IPS-18c (cell line): ENCODE data around the gene WDR26.
"Not testable (repeated sequence)": the region's sequence is repeated elsewhere in the genome, so short reads cannot be mapped to it uniquely, and the experiment has no call there.

Experiments used
- H3K4me3 ChIP-seq: 2 replicates; pipeline ENCODE4 v1.7.0; 2013; ENCODE audit warnings: low read depth, mild to moderate bottlenecking, low read length, moderate library complexity; ENCODE audit not compliant: insufficient read depth
- H3K9me3 ChIP-seq: one replicate; pipeline ENCODE4 v1.6.1; 2013; ENCODE audit warnings: mild to moderate bottlenecking, low read length, moderate library complexity; ENCODE audit not compliant: control insufficient read depth, insufficient read depth

Gene WDR26

DNA sequence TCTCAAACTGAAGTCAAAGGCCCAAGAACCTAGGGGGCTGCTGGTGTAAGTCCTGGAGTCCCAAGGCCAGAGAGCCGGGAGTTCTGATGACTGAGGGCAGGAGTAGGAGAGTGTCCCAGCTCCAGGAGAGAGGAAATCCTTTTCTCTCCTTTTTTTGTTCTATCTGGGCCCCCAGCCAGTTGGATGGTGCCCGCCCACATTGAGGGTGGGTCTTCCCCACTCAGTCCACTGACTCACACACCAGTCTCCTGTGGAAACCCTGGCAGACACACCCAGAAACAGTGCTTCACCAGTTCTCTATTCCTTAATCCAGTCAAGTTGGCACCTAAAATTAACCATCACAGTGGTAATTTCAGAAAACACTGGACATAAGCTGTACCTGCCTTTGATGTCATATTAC lies 12.7 kb upstream of the WDR26 start:
- no peak overlapping the region for H3K4me3 ChIP-seq
- no peaks in the 10 kb centered on the region for H3K9me3 ChIP-seq

DNA sequence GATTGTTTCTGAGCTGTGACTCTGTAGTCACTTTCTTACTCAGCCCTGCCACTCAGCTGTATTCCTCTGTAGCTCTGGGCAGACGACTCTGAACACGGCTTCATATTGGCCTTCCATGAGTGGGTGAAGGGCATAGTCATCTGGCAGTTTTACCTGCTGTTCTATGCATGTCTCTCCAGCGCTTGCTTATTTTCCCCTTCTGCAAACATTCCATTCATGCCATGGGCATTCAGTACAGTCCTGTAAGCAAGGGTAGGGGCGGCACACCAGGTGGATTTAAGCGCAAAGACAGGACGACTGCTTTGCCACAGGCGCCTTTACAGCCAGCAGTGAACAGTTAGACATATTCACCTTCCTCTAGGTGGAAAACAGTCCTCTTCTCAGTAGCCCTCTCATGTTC lies 4.4 kb upstream of the WDR26 start:
- no peaks in the 10 kb centered on the region for H3K9me3 ChIP-seq
- no peak overlapping the region for H3K4me3 ChIP-seq

DNA sequence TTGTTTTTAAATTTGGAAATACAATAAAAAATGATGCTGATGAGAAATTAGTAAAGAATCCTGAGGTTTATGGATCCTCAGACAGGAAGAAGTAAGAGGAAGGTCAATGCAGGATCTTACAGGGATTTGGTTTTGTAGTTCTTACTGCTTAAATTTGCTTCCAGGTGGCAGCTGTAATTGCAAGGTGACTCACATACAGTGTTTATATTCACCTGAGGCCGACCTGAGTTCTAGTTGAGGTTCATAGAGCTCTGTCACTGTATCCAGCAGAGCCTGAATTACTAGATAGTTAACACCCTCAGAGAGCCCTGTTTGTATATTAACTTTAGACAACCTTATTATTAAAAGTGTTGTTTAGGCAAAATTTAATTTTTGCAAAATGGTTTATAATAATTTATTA lies 1.4 kb upstream of the WDR26 start:
- no peak overlapping the region for H3K4me3 ChIP-seq
- H3K9me3 ChIP-seq = no peaks in the 10 kb centered on the region

DNA sequence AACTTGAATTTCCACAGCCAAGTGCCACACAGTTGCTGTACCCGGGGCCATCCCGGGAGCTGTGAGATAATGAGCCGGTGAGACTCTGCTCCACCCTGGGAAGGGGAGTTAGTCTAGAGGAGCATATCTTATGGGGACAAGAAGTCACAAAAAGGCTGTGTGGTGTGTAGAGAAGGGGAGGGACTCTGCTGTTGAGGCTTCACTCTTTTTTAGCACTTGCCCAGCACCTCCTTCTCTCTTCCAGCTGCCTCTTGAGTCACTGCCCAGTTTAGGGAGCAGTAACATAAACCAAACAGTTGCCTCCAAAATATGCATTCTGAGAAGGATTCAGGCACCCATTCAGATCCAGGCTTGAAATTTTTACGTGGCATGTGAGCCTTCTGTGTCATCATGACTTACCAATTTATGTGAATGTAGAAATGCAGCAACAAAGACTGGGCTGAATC lies 744 bp upstream of the WDR26 start:
- Histone ChIP-seq H3K9me3 (no peaks in the 10 kb centered on the region), H3K4me3 (peak overlapping the region; percentile 71)

DNA sequence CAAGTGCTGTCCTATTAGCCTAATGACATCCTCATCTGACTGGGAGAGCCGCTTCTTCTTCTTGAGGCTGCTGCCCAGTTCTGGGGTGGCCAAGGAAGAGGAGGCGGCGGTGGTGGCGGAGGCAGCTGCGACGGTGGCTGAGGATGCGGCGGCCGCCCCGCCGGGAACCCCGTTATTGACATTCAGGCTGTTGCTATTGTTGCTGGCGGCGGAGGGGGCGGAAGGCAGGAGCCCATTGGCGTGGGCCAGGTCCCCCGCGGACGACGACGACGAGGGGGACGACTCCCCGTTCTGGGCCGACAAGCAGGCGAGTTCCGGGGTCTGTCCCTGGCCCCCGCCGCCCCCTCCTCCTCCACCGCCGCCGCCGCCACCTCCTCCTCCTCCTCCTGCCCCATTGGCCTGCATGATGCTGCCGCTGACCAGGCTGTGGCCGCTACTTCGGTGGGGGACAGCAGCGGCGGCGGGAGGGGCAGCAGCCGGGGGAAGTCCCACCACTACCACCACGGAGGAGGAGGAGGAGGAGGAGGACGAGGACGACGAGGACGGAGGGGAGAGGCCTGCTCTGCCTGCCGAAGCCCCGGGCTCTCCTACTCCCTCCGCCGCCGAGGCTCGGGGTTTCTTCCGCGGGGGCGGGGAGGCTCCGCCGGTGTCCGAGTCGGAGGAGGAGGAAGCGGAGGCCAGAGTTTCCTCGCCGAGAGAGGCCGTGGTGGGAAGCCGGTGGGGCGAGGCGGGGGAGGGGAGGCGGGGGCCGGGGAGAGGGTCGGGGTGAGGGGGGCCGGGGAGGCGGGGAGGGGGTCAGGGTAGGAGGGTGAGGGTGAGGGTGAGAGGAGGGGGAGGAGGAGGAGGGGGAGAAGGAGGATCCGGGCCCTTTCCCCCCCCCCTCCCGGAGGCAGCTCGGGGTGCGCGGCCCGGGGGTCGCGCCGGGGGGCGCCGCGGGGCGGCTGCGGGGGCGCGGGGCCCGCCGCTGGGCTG lies 610 bp downstream of the WDR26 start:
- H3K4me3 ChIP-seq = peak overlapping the region; percentile 65

DNA sequence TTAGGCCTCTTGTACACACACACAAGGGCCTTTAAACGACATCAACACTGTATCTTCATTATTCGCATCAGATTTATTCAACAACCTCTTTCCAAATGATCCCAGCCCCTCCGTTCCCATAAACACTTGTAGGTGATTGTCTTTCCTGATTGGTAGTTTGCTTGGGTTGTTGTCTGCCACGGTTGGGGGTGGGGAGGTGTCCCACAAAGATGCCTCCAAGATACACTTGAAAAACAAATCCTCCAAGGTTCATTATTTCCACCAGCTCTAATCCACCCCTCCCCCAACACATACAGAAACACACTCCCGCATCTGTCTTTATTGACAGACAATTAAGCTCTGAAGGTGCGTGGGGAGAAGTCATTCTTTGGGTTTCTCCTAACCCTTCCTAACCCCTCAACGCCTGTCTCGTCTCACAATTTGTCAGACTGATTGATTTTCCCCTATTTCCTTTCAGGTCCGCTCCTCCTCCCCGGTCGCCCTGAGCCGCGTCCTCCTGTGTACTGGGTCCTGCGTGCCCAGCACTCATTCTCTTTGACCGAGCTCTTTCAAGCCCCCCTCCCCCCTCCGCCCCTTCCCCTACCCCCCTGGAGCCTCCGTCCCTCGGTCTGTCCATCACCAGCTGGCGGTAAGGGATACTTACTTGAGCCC lies 1.4 kb downstream of the WDR26 start:
- peak overlapping the region; percentile 65 for H3K4me3 ChIP-seq
- H3K9me3 ChIP-seq = no peaks in the 10 kb centered on the region

More for the DNA sequence above, 610 bp downstream of the WDR26 start:
- H3K9me3 ChIP-seq = no peaks in the 10 kb centered on the region

DNA sequence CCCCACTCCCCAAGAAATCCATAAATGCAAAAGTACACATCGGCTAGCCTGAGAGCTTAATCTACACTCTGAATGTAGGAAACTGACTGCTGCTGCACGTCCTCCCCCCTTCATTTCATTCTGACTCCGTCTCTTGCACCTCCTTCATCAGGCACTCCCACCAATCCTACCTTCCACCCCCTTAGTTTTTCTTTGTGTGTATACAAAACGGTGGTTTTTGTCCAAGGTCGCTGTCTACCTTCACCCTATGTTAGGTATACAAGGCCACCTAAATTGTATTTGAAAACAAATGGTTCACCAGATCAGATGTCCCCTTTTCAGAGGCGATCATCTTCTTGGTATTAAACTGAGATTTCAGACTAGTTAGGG lies 1.9 kb downstream of the WDR26 start:
- H3K9me3 ChIP-seq = no peaks in the 10 kb centered on the region
- peak overlapping the region; percentile 65 for H3K4me3 ChIP-seq

DNA sequence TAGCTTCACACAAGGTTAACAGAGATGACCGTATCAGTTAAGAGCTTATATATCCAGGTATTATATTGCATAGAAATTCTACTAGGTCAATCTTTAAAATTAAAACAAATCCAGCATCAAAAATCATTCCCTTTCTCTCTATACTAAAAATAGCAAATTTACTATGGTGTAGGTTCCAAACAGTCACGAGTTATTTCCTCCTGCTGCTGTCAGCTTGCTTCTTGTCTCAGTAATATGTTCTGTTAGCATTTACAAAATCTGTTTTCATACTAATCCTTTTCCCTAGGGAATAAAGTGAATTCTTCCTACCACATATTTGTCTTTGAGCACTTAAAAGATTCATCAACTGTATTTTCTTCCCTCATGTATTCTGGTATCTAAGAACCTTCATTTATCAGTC lies 2.5 kb downstream of the WDR26 start:
- Histone ChIP-seq H3K9me3 (no peaks in the 10 kb centered on the region), H3K4me3 (no peak overlapping the region; the same call in 1 of the 2 replicates)

DNA sequence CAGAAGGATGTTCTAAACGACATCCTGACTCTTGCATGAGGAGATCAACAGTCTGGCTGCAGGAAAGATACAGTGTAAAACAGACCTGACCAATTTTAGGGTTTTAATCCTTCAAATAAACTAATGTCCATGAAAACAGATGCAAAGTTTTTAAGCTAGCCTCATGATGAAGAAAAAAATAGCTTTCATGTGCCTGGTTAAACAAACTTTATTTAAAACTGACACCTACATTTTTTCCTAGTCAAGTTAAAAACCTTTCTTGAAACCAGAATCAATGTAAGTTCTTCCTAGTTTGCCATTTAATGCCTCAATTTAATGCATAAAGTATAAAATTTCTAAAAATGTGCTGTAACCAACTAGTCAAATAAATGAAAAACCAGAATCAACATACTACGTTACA lies 2.9 kb downstream of the WDR26 start:
- no peak overlapping the region for H3K4me3 ChIP-seq
- H3K9me3 ChIP-seq = no peaks in the 10 kb centered on the region

DNA sequence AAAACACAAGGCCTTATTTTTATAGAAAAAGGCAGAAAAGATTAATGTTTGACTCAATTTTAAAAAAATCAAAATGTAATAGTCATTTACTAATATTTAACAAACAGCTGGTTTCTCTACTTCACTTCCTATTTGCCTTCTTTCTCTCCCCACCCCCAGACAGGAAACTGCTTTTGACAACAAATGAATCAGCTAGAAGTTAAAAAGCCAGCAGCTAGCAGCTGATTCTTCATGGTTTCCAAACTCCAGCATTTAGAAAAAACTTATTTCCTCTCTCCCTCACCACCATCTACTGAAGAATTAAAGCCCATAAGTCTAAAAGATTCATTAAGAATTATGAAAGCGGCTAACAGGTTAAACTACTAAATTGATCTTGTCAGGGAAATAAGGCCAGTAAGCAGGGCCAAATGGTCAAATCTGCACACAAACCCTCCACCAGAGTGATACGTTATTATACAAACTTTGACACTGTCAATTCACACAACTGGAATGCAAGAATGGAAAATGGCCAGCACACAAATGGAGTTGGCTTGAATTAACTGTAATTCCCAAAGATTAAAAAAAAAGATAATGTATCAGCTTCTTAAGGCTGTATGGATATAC lies 4.0 kb downstream of the WDR26 start:
- H3K4me3 ChIP-seq = no peak overlapping the region
- H3K9me3 ChIP-seq = no peaks in the 10 kb centered on the region

DNA sequence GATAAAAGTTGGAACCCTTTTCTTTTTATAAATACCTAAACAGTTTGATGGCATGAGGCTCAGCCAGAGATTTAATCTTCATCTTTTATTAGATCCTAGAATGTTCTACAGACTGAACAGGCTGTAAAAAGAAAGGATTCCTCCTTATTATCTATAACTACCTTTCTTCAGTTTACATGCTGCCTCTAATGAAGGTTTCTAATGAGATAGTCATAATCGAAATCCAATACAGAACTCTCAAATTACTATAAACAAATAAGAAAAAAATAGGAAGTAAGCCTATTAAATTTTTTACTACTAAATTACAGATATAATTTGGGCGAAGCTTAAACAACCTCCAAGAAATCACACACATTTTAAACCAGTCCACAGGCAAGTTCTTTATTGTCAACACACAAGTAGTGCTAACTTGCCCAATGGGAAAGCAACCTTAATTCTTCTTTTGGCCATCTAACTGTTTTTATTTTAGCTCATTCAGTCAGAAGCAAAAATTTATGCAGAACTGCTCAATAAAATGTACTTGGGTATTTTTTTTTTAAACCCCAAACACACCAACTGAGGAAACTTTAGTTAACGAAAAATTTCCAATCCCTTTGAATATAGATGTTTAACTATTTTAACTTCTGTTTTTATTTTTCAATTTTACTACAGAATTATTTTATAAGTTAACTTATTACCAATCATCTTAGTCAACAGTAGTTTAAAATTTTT lies 4.8 kb downstream of the WDR26 start:
- Histone ChIP-seq H3K4me3 (no peak overlapping the region), H3K9me3 (no peaks in the 10 kb centered on the region)

DNA sequence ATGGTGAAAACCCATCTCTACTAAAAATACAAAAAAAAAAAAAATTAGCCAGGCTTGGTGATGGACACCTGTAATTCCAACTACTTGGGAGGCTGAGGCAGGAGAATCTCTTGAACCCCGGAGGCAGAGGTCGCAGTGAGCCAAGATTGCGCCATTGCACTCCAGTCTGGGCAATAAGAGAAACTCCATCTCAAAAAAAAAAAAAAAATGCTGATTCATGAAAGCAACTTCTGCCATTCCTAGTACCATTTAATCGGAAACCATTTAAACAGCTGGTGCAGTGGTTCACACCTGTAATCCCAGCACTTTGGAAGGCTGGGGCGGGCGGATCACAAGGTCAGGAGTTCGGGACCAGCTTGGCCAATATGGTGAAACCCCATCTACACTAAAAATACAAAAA lies 5.9 kb downstream of the WDR26 start:
- not testable (repeated sequence) for H3K4me3 ChIP-seq, H3K9me3 ChIP-seq

DNA sequence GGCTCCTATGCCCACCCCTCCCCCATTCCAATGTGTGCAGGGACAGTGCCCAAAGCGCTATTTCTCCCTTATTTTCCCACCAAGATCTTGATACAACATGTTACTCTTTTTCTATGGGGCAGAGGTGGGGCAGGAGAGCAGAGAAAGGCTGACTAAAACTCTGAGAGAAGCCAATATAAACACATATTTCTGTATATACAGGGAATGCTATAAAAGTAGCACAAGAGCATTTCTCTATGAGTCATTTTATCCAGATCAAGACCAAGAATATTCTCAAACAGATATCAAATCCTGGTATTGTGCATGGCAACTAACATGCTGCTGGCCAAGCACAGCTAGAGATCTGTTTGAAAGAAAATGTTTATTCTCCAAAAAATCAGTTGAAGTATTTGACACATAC lies 7.3 kb downstream of the WDR26 start:
- no peaks in the 10 kb centered on the region for H3K9me3 ChIP-seq
- no peak overlapping the region for H3K4me3 ChIP-seq

DNA sequence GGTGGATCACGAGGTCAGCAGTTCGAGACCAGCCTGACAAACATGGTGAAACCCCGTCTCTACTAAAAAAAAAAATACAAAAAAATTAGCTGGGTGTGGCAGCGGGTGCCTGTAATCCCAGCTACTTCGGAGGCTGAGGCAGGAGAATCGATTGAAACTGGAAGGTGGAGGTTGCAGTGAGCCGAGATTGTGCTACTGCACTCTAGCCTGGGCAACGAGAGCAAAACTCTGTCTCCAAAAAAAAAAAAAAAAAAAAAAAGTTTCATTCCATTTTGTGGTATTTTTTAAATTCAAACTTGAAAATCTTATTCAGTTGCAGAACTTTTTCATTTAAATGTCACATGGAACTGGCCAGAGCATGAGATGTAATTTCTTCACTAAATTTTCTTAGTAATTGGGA lies 7.7 kb downstream of the WDR26 start:
- H3K4me3 ChIP-seq = not testable (repeated sequence)

DNA sequence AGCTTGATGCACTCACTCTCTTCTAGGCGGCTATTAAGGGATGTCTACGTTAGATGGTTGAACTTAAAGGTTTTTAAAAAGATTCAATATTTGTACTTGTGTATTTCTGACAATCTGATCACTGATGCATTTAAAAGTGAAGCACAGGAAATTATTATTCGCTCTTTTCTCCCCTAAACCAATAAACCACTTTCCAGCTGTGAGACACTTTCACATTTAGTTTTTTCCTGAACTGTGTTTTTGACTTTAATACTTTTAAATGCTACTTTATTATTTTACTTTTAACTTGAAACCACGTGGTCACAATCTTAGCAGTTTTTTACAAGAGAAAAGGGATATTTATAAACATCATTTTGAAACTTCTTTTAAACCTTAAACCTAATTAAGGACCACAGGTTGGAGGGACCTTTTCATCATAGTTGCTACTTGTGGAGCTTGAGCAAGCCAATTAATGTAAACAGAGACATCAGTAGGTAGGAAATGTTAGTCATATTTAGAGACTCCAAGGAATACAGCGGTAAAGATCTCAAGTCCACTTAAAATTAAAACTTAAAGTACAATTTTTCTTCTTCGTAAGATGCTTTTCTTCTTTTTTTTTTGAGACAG lies 9.2 kb downstream of the WDR26 start:
- no peak overlapping the region for H3K4me3 ChIP-seq
- no peaks in the 10 kb centered on the region for H3K9me3 ChIP-seq

More for the DNA sequence above, 7.7 kb downstream of the WDR26 start:
- H3K9me3 ChIP-seq = not testable (repeated sequence)

DNA sequence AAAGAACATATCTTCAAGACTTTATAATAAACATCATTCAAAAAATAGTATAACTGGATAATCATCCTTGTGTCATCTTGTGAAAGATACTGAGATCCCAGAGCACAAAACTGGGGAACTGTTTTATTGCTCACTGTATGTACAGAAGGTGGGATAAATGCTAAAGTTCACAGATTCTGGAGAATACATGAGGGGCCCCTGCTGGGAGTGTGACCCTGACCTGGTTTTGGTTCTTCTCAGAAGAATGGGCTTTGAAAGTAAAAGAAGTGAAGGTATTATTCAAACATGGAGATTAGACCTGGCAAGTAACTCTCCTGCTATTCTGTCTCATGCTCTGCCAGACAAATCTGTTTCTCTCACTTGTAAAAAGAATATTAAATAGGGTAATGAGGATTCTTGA lies 14.5 kb downstream of the WDR26 start:
- Histone ChIP-seq H3K4me3 (no peak overlapping the region), H3K9me3 (no peaks in the 10 kb centered on the region)

DNA sequence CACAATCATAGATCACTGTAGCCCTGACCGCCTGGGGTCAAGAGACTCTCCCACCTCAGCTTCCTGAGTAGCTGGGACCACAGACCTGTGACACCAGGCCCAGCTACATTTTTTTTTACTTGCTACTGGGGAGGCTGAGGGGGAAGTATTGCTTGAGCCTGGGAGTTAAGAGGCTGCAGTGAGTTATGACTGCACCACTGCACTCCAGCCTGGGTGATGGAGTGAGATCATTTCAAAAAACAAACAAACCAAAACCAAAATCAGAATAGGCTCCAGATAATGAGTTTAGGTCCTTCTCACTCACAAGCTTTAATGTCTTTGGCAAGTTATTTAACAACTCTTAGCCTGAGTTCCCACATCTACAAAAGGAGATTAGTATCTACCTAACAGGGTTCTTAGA lies 22.8 kb downstream of the WDR26 start:
- H3K9me3 ChIP-seq = peaks cover 2% of the 10 kb centered on the region
- H3K4me3 ChIP-seq = no peak overlapping the region
